T-helper 1 cell (primary cell): ENCODE measurements around the gene MTAP.
A peak's percentile ranks its signal among the peaks of the same experiment; 100 is the strongest.

Experiments used
- DNase-seq, 5 donors: peaks; one replicate each; pipeline ENCODE4 v3.0.0-alpha.2; 2012 to 2020

Gene MTAP

GRCh38 chr9:21854119-21854518 is 51.7 kb downstream of the MTAP start:
- no peak for DNase-seq

- DNase-seq, result no peak
These were observed 52.2 kb downstream of the MTAP start for GRCh38 chr9:21854594-21854993.

GRCh38 chr9:21856301-21857094 is 54.1 kb downstream of the MTAP start:
- DNase-seq, result no peak

- peak in 1 of 5 donors; percentile 28 for DNase-seq
These were observed 60.4 kb downstream of the MTAP start for GRCh38 chr9:21862871-21863270.

- no peak for DNase-seq
These were observed 62.1 kb downstream of the MTAP start for GRCh38 chr9:21864505-21864904.

- DNase-seq, result peak in 1 of 5 donors; percentile 37
These were observed 63.9 kb downstream of the MTAP start for GRCh38 chr9:21866302-21866701.

GRCh38 chr9:21871256-21871975 is 69.0 kb downstream of the MTAP start:
- DNase-seq, result no peak

- DNase-seq, result no peak
These were observed 70.3 kb downstream of the MTAP start for GRCh38 chr9:21872696-21873095.

- DNase-seq, result no peak
These were observed 71.2 kb downstream of the MTAP start for GRCh38 chr9:21873540-21874221.

GRCh38 chr9:21875893-21876292 is 73.5 kb downstream of the MTAP start:
- no peak for DNase-seq

- peak in 1 of 5 donors; percentile 8 for DNase-seq
These were observed 81.2 kb downstream of the MTAP start for GRCh38 chr9:21883642-21884041.

- no peak for DNase-seq
These were observed 87.2 kb downstream of the MTAP start for GRCh38 chr9:21889673-21890072.

GRCh38 chr9:21890696-21891095 is 88.3 kb downstream of the MTAP start:
- DNase-seq, result no peak

- DNase-seq, result no peak
These were observed 99.1 kb downstream of the MTAP start for GRCh38 chr9:21901546-21901945.

- DNase-seq, result no peak
These were observed 99.7 kb downstream of the MTAP start for GRCh38 chr9:21902136-21902535.

- DNase-seq, result no peak
These were observed 101.0 kb downstream of the MTAP start for GRCh38 chr9:21903380-21903965.

- no peak for DNase-seq
These were observed 101.9 kb downstream of the MTAP start for GRCh38 chr9:21904371-21904770.

- no peak for DNase-seq
These were observed 102.3 kb downstream of the MTAP start for GRCh38 chr9:21904776-21905175.

- DNase-seq, result no peak
These were observed 103.8 kb downstream of the MTAP start for GRCh38 chr9:21906213-21906612.

GRCh38 chr9:21906881-21907280 is 104.4 kb downstream of the MTAP start:
- DNase-seq, result no peak

- DNase-seq, result peak in 3 of 5 donors; percentile 5 to 86 (median 21)
These were observed 117.2 kb downstream of the MTAP start for GRCh38 chr9:21919377-21920362.

- no peak for DNase-seq
These were observed 121.3 kb downstream of the MTAP start for GRCh38 chr9:21923694-21924093.
